ENCODE measurements around the gene UST. TPM values are rescaled to one million over a fixed set of nuclear protein-coding genes. Genes with fewer than 3 reads are reported as not detected.
A peak's percentile ranks its signal among the peaks of the same experiment; 100 is the strongest.

The UST gene
- total RNA-seq, 2 experiments from 2014 or later = 1.5 to 2.3 TPM

- ATAC-seq = no peak
- no peak overlapping the region for H3K4me3 Mint-ChIP-seq
- no peak for DNase-seq
- peaks cover 2% of the 10 kb centered on the region for H3K36me3 Mint-ChIP-seq
- no peak overlapping the region for H3K27ac Mint-ChIP-seq
- no peaks in the 10 kb centered on the region for H3K9me3 Mint-ChIP-seq (ENCODE audit: low read depth)
- CTCF ChIA-PET = no interaction called here
- H3K4me1 Mint-ChIP-seq = no peaks in the 10 kb centered on the region
- H3K27me3 Mint-ChIP-seq = no peaks in the 10 kb centered on the region
These were observed 210.9 kb downstream of the UST start for GRCh38 chr6:148957752-148958151.

DNA sequence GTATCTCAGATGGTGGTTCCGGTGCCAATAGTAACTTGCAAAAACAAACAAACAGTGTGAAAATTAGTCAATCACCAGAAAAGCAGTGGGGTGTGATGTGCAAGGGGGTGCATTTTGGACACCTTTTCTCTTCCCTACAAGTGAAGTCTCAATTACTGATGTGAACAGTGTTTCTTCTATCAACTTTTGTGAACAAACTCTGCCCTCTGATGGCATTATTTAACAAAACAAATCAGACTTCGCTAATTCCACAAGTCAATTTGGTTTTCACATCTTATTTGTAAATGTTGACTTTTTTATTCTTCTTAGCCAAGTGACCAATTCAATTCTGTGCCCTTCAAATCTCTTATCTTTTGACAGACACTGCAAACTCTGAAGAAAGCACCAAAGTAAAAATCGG is 212.2 kb downstream of the UST start:
- CTCF ChIA-PET = no interaction called here
- H3K4me1 Mint-ChIP-seq = no peaks in the 10 kb centered on the region
- peaks cover 2% of the 10 kb centered on the region for H3K36me3 Mint-ChIP-seq
- H3K9me3 Mint-ChIP-seq (ENCODE audit: low read depth) = no peaks in the 10 kb centered on the region
- DNase-seq = no peak
- H3K27me3 Mint-ChIP-seq = no peaks in the 10 kb centered on the region
- no peak overlapping the region for H3K27ac Mint-ChIP-seq
- no peak for ATAC-seq
- H3K4me3 Mint-ChIP-seq = no peak overlapping the region

DNA sequence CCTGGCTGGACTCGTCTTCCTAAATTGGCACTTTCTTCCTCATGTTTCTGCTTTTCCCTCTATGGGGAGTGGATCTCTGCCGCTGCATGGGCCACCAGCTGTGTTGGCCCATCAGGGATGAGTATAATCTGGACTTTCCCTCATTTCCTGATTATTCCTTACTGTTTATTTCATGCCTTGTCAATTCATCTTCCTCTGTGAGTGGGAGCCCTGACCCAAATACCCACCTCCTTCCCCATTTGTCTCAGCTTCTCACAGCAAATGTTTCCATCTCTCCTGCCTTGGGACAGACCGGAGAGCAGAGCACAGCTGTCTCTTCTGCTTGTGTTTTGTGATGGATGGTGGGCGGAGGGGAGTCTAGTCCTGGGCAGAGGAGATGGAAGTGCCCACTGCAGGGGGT is 212.7 kb downstream of the UST start:
- no peak overlapping the region for H3K27ac Mint-ChIP-seq
- H3K4me1 Mint-ChIP-seq = no peaks in the 10 kb centered on the region
- CTCF ChIA-PET = no interaction called here
- no peaks in the 10 kb centered on the region for H3K9me3 Mint-ChIP-seq (ENCODE audit: low read depth)
- ATAC-seq = no peak
- H3K27me3 Mint-ChIP-seq = no peaks in the 10 kb centered on the region
- DNase-seq = no peak
- H3K4me3 Mint-ChIP-seq = no peak overlapping the region
- peaks cover 2% of the 10 kb centered on the region for H3K36me3 Mint-ChIP-seq

DNA sequence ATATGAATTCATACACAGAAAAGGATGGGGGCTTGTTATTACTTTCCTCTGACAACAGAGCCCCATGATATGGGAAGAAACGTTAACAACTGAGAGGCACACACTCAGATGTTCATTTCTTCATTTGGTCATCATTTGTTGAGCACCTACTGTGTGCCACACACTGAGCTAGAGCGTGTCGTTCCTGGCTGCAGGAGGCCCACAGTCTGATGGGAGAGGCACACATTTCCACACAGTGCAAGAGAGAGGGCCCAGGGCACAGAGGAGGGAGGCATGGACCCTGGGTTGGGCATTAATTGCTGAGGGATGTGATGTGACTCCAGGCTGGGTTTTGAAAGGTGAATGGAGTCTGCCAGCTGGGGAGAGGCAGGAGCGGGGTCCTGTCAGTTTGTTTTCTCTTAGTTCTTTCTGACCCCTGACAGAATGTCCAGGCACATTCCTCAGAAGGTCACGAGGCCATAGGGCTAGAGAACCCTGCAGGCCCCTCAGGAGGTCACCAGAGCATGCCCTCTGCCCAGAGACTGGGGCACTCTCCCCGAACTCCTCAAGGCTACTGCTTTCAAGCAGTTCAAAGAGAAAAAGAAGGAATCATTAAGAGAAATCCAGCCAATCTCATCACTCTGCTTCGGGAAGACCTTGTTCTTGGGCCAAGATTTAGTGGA is 216.2 kb downstream of the UST start:
- DNase-seq (no peak), ATAC-seq (no peak)
- Mint-ChIP-seq H3K9me3 (ENCODE audit: low read depth) (no peaks in the 10 kb centered on the region), H3K4me1 (no peaks in the 10 kb centered on the region), H3K36me3 (no peaks in the 10 kb centered on the region), H3K4me3 (no peak overlapping the region), H3K27me3 (no peaks in the 10 kb centered on the region), H3K27ac (no peak overlapping the region)
- CTCF ChIA-PET = no interaction called here

GRCh38 chr6:148963738-148964137 is 216.9 kb downstream of the UST start:
- ATAC-seq (no peak), DNase-seq (no peak)
- H3K27me3 Mint-ChIP-seq = no peaks in the 10 kb centered on the region
- no peaks in the 10 kb centered on the region for H3K9me3 Mint-ChIP-seq (ENCODE audit: low read depth)
- CTCF ChIA-PET = no interaction called here
- no peaks in the 10 kb centered on the region for H3K36me3 Mint-ChIP-seq
- no peaks in the 10 kb centered on the region for H3K4me1 Mint-ChIP-seq
- no peak overlapping the region for H3K27ac Mint-ChIP-seq
- no peak overlapping the region for H3K4me3 Mint-ChIP-seq

GRCh38 chr6:148964467-148964866 is 217.6 kb downstream of the UST start:
- Mint-ChIP-seq H3K27ac (no peak overlapping the region), H3K36me3 (no peaks in the 10 kb centered on the region), H3K4me1 (no peaks in the 10 kb centered on the region), H3K27me3 (no peaks in the 10 kb centered on the region), H3K4me3 (no peak overlapping the region), H3K9me3 (ENCODE audit: low read depth) (no peaks in the 10 kb centered on the region)
- no peak for ATAC-seq
- CTCF ChIA-PET = no interaction called here
- no peak for DNase-seq

- DNase-seq (no peak), ATAC-seq (no peak)
- CTCF ChIA-PET = no interaction called here
- Mint-ChIP-seq H3K27ac (no peak overlapping the region), H3K9me3 (ENCODE audit: low read depth) (no peaks in the 10 kb centered on the region), H3K4me3 (no peak overlapping the region), H3K36me3 (no peaks in the 10 kb centered on the region), H3K4me1 (no peaks in the 10 kb centered on the region), H3K27me3 (no peaks in the 10 kb centered on the region)
These were observed 218.5 kb downstream of the UST start for GRCh38 chr6:148965287-148965686.

GRCh38 chr6:148967011-148967520 is 220.2 kb downstream of the UST start:
- CTCF ChIA-PET = interaction anchor here (2.2 kb wide), 1 partner anchor 465 kb away, joined by 5 read pairs; no protein-coding TSS in a partner anchor
- ATAC-seq = no peak
- Mint-ChIP-seq H3K27me3 (peaks cover 2% of the 10 kb centered on the region), H3K27ac (no peak overlapping the region), H3K4me1 (no peaks in the 10 kb centered on the region), H3K36me3 (no peaks in the 10 kb centered on the region), H3K9me3 (ENCODE audit: low read depth) (no peaks in the 10 kb centered on the region), H3K4me3 (no peak overlapping the region)
- DNase-seq = no peak

- H3K27ac Mint-ChIP-seq = no peak overlapping the region
- no peaks in the 10 kb centered on the region for H3K4me1 Mint-ChIP-seq
- peaks cover 3% of the 10 kb centered on the region for H3K27me3 Mint-ChIP-seq
- no peaks in the 10 kb centered on the region for H3K36me3 Mint-ChIP-seq
- CTCF ChIA-PET = interaction anchor here (0.8 to 2.2 kb wide), 2 partner anchors 220 to 464 kb away, joined by 3 to 5 read pairs; no protein-coding TSS in a partner anchor
- no peak overlapping the region for H3K4me3 Mint-ChIP-seq
- ATAC-seq = no peak
- no peaks in the 10 kb centered on the region for H3K9me3 Mint-ChIP-seq (ENCODE audit: low read depth)
- no peak for DNase-seq
These were observed 220.7 kb downstream of the UST start for GRCh38 chr6:148967541-148967956.

- DNase-seq (no peak), ATAC-seq (no peak)
- CTCF ChIA-PET = interaction anchor here (0.7 to 2.2 kb wide), 2 partner anchors 391 to 463 kb away, joined by 3 to 5 read pairs; no protein-coding TSS in a partner anchor
- peaks cover 3% of the 10 kb centered on the region for H3K27me3 Mint-ChIP-seq
- no peaks in the 10 kb centered on the region for H3K4me1 Mint-ChIP-seq
- no peak overlapping the region for H3K27ac Mint-ChIP-seq
- H3K4me3 Mint-ChIP-seq = no peak overlapping the region
- no peaks in the 10 kb centered on the region for H3K9me3 Mint-ChIP-seq (ENCODE audit: low read depth)
- no peaks in the 10 kb centered on the region for H3K36me3 Mint-ChIP-seq
These were observed 222.2 kb downstream of the UST start for GRCh38 chr6:148968771-148969602.

DNA sequence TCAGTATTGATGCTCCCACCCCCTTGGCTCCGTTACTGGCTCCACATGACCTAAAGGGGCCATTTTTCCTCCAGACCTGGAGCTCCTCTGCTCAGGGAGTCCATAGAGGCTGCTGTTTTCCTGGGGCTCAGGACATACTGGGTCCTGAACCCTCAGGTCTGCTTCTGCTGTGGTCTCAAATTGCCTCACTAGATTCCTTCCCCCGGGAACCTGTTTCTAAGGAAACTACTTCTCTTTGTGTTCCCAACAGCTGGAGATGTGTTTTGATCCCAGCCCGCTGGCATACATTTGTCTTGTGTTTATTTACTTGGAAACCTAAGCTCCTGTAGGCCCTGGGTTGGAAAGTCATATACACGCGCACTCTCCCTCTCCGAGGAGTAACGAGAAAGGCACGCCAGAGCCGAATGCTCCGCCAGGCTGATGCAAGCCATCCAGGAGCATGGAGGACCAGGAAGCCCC is 222.8 kb downstream of the UST start:
- no peak for DNase-seq
- ATAC-seq = no peak
- H3K4me1 Mint-ChIP-seq = no peaks in the 10 kb centered on the region
- no peak overlapping the region for H3K4me3 Mint-ChIP-seq
- H3K36me3 Mint-ChIP-seq = no peaks in the 10 kb centered on the region
- no peak overlapping the region for H3K27ac Mint-ChIP-seq
- CTCF ChIA-PET = no interaction called here
- H3K27me3 Mint-ChIP-seq = peaks cover 3% of the 10 kb centered on the region
- no peaks in the 10 kb centered on the region for H3K9me3 Mint-ChIP-seq (ENCODE audit: low read depth)

DNA sequence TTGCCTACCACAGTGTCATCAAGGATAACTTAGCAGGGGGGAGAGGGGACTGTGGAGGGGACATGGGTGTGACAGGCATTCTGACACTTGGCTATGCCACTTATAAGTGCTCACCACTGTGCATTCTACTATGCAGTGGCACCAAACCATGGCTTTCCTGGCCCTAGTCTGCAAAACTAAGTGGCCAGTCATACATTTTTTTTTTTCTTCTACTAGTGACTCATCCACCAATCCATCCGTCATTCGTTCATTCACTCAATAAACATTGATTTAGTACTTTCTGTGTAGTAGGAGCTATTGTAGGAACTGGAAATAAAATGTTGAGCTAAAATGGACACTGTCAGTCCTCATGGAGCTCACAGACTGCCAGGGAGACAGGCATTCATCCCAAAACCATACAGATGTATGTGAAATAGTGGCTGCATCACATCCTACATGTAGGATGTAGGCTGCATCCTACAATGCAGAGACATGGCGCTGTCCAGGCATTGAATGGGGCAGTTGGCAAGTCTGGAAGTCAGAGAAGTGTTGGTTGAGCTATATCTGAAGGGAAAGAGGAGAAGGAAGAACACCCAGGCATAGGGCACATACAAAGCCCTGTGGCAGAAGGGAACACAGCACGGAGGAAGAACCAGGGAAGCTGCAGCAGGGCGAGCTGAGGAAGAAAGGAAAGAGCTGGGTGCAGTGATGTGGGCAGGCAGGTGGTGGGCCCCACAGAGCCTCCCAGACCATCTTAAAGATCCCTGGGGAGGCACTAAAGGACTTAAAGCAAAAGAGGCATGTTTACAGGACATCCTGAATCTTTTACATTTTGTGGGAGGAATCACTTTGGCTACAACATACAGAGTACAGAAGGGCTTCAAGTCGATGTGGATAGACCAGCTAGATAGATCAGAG is 224.4 kb downstream of the UST start:
- ATAC-seq (no peak), DNase-seq (no peak)
- peaks cover 3% of the 10 kb centered on the region for H3K27me3 Mint-ChIP-seq
- H3K4me3 Mint-ChIP-seq = no peak overlapping the region
- no peak overlapping the region for H3K27ac Mint-ChIP-seq
- no peaks in the 10 kb centered on the region for H3K9me3 Mint-ChIP-seq (ENCODE audit: low read depth)
- CTCF ChIA-PET = interaction anchor here (1.1 to 2.3 kb wide), 2 partner anchors 393 to 411 kb away, joined by 3 to 8 read pairs; no protein-coding TSS in a partner anchor
- no peaks in the 10 kb centered on the region for H3K36me3 Mint-ChIP-seq
- no peaks in the 10 kb centered on the region for H3K4me1 Mint-ChIP-seq

DNA sequence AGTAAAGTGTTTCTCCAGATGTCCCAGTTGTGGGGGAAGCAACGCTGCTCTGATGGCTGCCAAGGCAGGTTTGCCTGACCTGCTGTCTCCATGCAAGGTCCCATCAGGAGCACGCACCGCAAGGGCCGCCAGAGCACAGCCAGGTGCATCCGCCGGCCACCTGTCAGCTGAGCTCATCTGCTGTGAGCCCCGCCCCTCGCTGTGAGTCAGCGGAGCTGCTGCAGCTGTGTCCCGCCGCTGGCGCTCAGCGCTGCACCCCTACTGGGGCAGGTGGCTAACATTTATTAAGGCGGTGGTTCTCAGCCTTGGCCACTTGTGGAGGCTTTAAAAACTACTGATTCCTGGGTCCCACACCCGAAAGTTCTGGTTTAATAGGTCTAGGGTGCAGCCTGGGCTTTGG is 225.7 kb downstream of the UST start:
- H3K9me3 Mint-ChIP-seq (ENCODE audit: low read depth) = no peaks in the 10 kb centered on the region

More for the DNA sequence above, 225.7 kb downstream of the UST start:
- no peaks in the 10 kb centered on the region for H3K4me1 Mint-ChIP-seq
- peaks cover 3% of the 10 kb centered on the region for H3K27me3 Mint-ChIP-seq
- no peaks in the 10 kb centered on the region for H3K36me3 Mint-ChIP-seq
- CTCF ChIA-PET = interaction anchor here (1.1 to 2.3 kb wide), 2 partner anchors 395 to 412 kb away, joined by 3 to 8 read pairs; no protein-coding TSS in a partner anchor
- DNase-seq (peak; percentile 54), ATAC-seq (peak; percentile 86)
- H3K4me3 Mint-ChIP-seq = no peak overlapping the region
- H3K27ac Mint-ChIP-seq = no peak overlapping the region
